ENCODE measurements around the gene SORL1. TPM values are rescaled to one million over a fixed set of nuclear protein-coding genes. Genes with fewer than 3 reads are reported as not detected.
"Not testable (repeated sequence)": the region's sequence is repeated elsewhere in the genome, so short reads cannot be mapped to it uniquely, and the experiment has no call there.

The SORL1 gene, protein sequence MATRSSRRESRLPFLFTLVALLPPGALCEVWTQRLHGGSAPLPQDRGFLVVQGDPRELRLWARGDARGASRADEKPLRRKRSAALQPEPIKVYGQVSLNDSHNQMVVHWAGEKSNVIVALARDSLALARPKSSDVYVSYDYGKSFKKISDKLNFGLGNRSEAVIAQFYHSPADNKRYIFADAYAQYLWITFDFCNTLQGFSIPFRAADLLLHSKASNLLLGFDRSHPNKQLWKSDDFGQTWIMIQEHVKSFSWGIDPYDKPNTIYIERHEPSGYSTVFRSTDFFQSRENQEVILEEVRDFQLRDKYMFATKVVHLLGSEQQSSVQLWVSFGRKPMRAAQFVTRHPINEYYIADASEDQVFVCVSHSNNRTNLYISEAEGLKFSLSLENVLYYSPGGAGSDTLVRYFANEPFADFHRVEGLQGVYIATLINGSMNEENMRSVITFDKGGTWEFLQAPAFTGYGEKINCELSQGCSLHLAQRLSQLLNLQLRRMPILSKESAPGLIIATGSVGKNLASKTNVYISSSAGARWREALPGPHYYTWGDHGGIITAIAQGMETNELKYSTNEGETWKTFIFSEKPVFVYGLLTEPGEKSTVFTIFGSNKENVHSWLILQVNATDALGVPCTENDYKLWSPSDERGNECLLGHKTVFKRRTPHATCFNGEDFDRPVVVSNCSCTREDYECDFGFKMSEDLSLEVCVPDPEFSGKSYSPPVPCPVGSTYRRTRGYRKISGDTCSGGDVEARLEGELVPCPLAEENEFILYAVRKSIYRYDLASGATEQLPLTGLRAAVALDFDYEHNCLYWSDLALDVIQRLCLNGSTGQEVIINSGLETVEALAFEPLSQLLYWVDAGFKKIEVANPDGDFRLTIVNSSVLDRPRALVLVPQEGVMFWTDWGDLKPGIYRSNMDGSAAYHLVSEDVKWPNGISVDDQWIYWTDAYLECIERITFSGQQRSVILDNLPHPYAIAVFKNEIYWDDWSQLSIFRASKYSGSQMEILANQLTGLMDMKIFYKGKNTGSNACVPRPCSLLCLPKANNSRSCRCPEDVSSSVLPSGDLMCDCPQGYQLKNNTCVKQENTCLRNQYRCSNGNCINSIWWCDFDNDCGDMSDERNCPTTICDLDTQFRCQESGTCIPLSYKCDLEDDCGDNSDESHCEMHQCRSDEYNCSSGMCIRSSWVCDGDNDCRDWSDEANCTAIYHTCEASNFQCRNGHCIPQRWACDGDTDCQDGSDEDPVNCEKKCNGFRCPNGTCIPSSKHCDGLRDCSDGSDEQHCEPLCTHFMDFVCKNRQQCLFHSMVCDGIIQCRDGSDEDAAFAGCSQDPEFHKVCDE (N-terminal part only)
- total RNA-seq (ENCODE audit: low replicate concordance), result 39.0 and 62.6 TPM in 2 replicates
- long read RNA-seq, partial matches to known transcripts, result 58 of 79 reads
- long read RNA-seq, other reads (novel, unspliced or antisense), result 21 of 79 reads

GRCh38 chr11:121451986-121452608, at the start of gene SORL1:
Gene SORL1, plus strand, starts transcription at chr11:121452314. Its CDS starts 18 bp downstream, at chr11:121452332.
- DNase-seq (ENCODE audit: extremely low spot score, unreplicated experiment), result peak; percentile 85
- Mint-ChIP-seq H3K27me3 (peaks cover 10% of the 10 kb centered on the region), H3K9me3 (peaks cover 3% of the 10 kb centered on the region), H3K4me3 (peak within 1 kb of the TSS; percentile 93), H3K27ac (peak within 1 kb of the TSS; percentile 90), H3K4me1 (ENCODE audit: unreplicated experiment) (peaks cover 33% of the 10 kb centered on the region), H3K36me3 (peaks cover 5% of the 10 kb centered on the region)
- TF ChIP-seq, protein P1, sequence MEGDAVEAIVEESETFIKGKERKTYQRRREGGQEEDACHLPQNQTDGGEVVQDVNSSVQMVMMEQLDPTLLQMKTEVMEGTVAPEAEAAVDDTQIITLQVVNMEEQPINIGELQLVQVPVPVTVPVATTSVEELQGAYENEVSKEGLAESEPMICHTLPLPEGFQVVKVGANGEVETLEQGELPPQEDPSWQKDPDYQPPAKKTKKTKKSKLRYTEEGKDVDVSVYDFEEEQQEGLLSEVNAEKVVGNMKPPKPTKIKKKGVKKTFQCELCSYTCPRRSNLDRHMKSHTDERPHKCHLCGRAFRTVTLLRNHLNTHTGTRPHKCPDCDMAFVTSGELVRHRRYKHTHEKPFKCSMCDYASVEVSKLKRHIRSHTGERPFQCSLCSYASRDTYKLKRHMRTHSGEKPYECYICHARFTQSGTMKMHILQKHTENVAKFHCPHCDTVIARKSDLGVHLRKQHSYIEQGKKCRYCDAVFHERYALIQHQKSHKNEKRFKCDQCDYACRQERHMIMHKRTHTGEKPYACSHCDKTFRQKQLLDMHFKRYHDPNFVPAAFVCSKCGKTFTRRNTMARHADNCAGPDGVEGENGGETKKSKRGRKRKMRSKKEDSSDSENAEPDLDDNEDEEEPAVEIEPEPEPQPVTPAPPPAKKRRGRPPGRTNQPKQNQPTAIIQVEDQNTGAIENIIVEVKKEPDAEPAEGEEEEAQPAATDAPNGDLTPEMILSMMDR (conservative IDR thresholded peaks at IDR 0.05), result peak; percentile 77

- H3K9me3 Mint-ChIP-seq, result peaks cover 15% of the 10 kb centered on the region
- no peak for DNase-seq (ENCODE audit: extremely low spot score, unreplicated experiment)
- H3K27ac Mint-ChIP-seq, result no peak overlapping the region
- no peak overlapping the region for H3K4me3 Mint-ChIP-seq
- no peaks in the 10 kb centered on the region for H3K36me3 Mint-ChIP-seq
- no peaks in the 10 kb centered on the region for H3K27me3 Mint-ChIP-seq
- TF ChIP-seq, protein P1 (conservative IDR thresholded peaks at IDR 0.05), result no peak
- H3K4me1 Mint-ChIP-seq (ENCODE audit: unreplicated experiment), result no peaks in the 10 kb centered on the region
Observed at GRCh38 chr11:121405646-121406045, 46.5 kb upstream of the SORL1 start.

DNA sequence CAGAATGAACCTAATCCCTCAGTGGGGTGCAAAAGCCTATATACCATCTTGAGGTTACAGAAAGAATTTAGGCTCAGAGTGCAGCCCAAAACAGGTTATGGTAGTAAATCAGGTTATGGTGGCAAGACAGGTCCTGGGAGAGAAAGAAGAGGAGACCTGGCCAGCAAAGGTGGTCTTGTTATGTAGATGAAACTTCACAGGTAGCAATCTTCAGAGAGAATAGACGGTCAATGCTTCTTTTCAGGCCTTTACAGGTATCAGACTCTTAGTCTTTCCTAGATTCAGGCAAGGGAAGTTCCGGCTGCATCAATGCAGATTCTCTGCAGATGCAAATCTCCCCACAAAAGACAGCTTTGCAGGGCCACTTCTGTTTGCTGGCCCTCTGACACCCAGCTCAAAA, 45.8 kb upstream of the SORL1 start:
- no peaks in the 10 kb centered on the region for H3K36me3 Mint-ChIP-seq
- peaks cover 15% of the 10 kb centered on the region for H3K9me3 Mint-ChIP-seq
- no peak overlapping the region for H3K4me3 Mint-ChIP-seq
- H3K4me1 Mint-ChIP-seq (ENCODE audit: unreplicated experiment), result no peaks in the 10 kb centered on the region
- DNase-seq (ENCODE audit: extremely low spot score, unreplicated experiment), result no peak
- no peak overlapping the region for H3K27ac Mint-ChIP-seq
- H3K27me3 Mint-ChIP-seq, result no peaks in the 10 kb centered on the region
- TF ChIP-seq, protein P1 (conservative IDR thresholded peaks at IDR 0.05), result no peak

DNA sequence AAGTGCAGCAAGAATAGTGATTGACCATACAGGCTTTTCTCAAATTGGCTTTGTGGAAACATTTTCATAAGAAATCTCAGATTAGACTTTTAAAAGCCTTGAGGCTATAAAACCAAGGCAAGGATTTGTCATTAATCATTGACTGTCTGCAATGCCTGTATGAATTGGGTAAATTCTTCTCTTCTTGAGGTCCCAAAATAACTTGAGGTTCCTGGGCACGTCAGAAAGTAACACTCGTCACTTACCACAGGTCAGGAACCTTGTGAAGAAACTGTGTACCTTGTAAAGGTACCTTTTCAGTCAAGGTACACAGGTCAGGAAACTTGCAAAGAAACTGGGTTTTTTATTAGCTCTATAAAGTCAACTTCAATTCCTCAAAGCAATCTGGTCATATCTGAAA, 43.3 kb upstream of the SORL1 start:
- H3K9me3 Mint-ChIP-seq, result peaks cover 5% of the 10 kb centered on the region
- TF ChIP-seq, protein P1 (conservative IDR thresholded peaks at IDR 0.05), result no peak
- H3K4me3 Mint-ChIP-seq, result no peak overlapping the region
- no peaks in the 10 kb centered on the region for H3K36me3 Mint-ChIP-seq
- no peaks in the 10 kb centered on the region for H3K27me3 Mint-ChIP-seq
- no peak overlapping the region for H3K27ac Mint-ChIP-seq
- no peaks in the 10 kb centered on the region for H3K4me1 Mint-ChIP-seq (ENCODE audit: unreplicated experiment)
- no peak for DNase-seq (ENCODE audit: extremely low spot score, unreplicated experiment)

- H3K27ac Mint-ChIP-seq; DNase-seq (ENCODE audit: extremely low spot score, unreplicated experiment); H3K4me3 Mint-ChIP-seq; H3K27me3 Mint-ChIP-seq; H3K36me3 Mint-ChIP-seq; H3K9me3 Mint-ChIP-seq; H3K4me1 Mint-ChIP-seq (ENCODE audit: unreplicated experiment): not testable (repeated sequence)
Observed at GRCh38 chr11:121410041-121410440, 42.1 kb upstream of the SORL1 start.

GRCh38 chr11:121411330-121411729, 40.8 kb upstream of the SORL1 start:
- not testable (repeated sequence) for DNase-seq (ENCODE audit: extremely low spot score, unreplicated experiment); H3K36me3 Mint-ChIP-seq; H3K4me1 Mint-ChIP-seq (ENCODE audit: unreplicated experiment); H3K27ac Mint-ChIP-seq; H3K27me3 Mint-ChIP-seq; H3K4me3 Mint-ChIP-seq; H3K9me3 Mint-ChIP-seq
